Measurements from ENCODE around the gene MRPS35.

MRPS35 gene

DNA sequence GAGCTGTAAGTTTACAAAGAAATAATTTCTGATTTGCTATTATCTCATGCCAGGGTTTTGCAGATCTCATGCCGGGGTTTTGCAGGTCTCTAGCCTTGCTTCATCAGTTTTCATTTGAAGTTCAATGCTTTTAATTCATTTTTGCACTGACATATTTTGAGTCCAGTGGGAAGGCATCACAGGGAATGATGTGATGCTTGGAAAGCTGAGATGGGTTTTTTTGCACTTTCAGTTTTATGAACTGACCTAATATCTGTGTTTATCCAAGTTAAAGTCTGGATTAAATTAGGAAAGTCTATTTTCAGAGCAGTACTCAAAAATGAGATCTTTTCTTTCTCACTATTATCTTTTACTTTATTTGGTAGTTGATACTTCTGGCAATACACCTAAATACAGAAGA, 38.0 kb upstream of the MRPS35 start:
- TF ChIP-seq TCF12 (IDR thresholded peaks at IDR 0.05; ENCODE audit: low read depth) (no peak), ZBTB7A (IDR thresholded peaks at IDR 0.05; ENCODE audit: low read depth) (no peak), TAF1 (IDR thresholded peaks at IDR 0.05; ENCODE audit: low read depth) (no peak), NFIC (IDR thresholded peaks at IDR 0.05) (no peak), EP300 (IDR thresholded peaks at IDR 0.05; ENCODE audit: borderline replicate concordance) (no peak), EGR1 (IDR thresholded peaks at IDR 0.05) (no peak), YY1 (IDR thresholded peaks at IDR 0.05; ENCODE audit: low read depth) (no peak)
- TF ChIP-seq, protein P1, sequence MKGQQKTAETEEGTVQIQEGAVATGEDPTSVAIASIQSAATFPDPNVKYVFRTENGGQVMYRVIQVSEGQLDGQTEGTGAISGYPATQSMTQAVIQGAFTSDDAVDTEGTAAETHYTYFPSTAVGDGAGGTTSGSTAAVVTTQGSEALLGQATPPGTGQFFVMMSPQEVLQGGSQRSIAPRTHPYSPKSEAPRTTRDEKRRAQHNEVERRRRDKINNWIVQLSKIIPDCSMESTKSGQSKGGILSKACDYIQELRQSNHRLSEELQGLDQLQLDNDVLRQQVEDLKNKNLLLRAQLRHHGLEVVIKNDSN (IDR thresholded peaks at IDR 0.05) = no peak

DNA sequence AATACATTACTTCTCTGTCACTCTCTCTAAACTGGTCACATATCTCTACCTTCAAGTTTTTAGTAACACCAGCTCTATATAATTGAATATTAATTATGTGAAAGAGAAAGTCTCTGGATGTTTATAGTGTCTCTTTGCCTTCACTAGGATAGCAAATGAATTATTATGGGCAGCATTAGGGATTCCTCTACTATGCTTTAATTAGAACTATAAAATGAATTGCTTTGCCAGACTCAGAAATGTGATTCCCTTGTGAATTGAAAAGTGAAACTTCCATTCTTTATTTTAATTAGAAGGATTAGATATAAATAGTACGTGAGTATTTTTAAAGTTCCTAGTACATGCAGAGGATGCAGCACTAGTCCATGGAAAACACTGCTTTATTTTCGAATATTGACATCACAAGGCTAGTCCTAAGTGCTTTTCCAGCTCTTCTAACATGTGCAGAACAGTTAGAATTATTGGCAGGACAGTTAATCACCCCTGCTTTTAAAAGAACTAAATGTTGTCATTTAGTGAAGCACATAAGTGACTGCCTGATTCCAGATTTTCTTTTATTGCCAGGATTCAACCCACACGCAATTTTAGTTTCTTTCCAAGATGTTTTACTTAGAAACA, 37.4 kb upstream of the MRPS35 start:
- TF ChIP-seq RAD21 (IDR thresholded peaks at IDR 0.05; ENCODE audit: low read depth) = no peak
- TF ChIP-seq YY1 (IDR thresholded peaks at IDR 0.05; ENCODE audit: low read depth) = no peak
- TF ChIP-seq, protein P1 (IDR thresholded peaks at IDR 0.05) = no peak
- TF ChIP-seq TAF1 (IDR thresholded peaks at IDR 0.05; ENCODE audit: low read depth) = no peak
- TF ChIP-seq EGR1 (IDR thresholded peaks at IDR 0.05) = no peak
- TF ChIP-seq, protein P2, sequence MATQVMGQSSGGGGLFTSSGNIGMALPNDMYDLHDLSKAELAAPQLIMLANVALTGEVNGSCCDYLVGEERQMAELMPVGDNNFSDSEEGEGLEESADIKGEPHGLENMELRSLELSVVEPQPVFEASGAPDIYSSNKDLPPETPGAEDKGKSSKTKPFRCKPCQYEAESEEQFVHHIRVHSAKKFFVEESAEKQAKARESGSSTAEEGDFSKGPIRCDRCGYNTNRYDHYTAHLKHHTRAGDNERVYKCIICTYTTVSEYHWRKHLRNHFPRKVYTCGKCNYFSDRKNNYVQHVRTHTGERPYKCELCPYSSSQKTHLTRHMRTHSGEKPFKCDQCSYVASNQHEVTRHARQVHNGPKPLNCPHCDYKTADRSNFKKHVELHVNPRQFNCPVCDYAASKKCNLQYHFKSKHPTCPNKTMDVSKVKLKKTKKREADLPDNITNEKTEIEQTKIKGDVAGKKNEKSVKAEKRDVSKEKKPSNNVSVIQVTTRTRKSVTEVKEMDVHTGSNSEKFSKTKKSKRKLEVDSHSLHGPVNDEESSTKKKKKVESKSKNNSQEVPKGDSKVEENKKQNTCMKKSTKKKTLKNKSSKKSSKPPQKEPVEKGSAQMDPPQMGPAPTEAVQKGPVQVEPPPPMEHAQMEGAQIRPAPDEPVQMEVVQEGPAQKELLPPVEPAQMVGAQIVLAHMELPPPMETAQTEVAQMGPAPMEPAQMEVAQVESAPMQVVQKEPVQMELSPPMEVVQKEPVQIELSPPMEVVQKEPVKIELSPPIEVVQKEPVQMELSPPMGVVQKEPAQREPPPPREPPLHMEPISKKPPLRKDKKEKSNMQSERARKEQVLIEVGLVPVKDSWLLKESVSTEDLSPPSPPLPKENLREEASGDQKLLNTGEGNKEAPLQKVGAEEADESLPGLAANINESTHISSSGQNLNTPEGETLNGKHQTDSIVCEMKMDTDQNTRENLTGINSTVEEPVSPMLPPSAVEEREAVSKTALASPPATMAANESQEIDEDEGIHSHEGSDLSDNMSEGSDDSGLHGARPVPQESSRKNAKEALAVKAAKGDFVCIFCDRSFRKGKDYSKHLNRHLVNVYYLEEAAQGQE (IDR thresholded peaks at IDR 0.05; ENCODE audit: low read depth) = no peak
- TF ChIP-seq TEAD4 (IDR thresholded peaks at IDR 0.05) = no peak

DNA sequence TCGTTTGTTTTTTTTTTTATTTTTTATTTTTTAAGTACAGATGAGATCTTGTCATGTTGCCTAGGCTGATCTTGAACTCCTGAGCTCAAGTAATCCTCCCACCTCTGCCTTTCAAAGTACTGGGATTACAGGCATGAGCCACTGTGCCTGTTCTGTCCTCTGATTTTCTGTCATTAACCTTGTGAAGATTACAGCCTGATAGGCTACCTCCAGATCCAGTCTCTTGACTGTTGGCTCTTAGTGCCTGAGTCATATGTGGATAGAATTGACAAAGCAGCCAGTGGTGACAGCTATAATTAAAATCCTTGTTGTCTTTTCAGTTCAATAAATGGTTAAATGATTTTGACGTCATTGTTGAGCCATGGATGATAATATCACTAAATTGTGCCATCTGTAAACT, 35.6 kb upstream of the MRPS35 start:
- TF ChIP-seq CEBPB (IDR thresholded peaks at IDR 0.05) (no peak), RAD21 (IDR thresholded peaks at IDR 0.05; ENCODE audit: low read depth) (no peak)
- TF ChIP-seq, protein P1 (IDR thresholded peaks at IDR 0.05) = no peak
- TF ChIP-seq, protein P3, sequence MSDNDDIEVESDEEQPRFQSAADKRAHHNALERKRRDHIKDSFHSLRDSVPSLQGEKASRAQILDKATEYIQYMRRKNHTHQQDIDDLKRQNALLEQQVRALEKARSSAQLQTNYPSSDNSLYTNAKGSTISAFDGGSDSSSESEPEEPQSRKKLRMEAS (IDR thresholded peaks at IDR 0.05) = no peak

DNA sequence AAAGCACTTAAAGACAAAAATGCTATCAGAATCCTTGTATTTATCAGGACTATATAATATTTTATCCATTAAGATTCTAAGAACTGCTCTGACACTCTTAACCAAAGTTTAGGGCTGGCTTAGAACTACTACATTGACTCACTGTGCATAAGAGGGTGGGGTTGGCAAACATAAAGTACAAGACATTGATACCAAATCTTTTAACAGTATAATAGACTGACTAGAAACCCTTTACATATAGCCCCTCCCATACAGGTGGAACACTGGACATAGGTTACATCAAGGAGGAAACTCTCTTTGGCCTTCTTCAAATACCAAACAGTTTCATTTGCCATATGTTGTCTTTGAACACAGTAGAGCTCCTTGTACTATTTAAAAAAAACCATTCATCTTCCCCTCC, 30.0 kb upstream of the MRPS35 start:
- TF ChIP-seq ZBTB7A (IDR thresholded peaks at IDR 0.05; ENCODE audit: low read depth) = no peak
- no peak for TF ChIP-seq FOXM1 (IDR thresholded peaks at IDR 0.05; ENCODE audit: borderline replicate concordance, low read depth)
- no peak for TF ChIP-seq TAF1 (IDR thresholded peaks at IDR 0.05; ENCODE audit: low read depth)
- no peak for TF ChIP-seq TCF12 (IDR thresholded peaks at IDR 0.05; ENCODE audit: low read depth)
- TF ChIP-seq RAD21 (IDR thresholded peaks at IDR 0.05; ENCODE audit: low read depth) = no peak
- no peak for TF ChIP-seq EP300 (IDR thresholded peaks at IDR 0.05; ENCODE audit: borderline replicate concordance)
- TF ChIP-seq CEBPB (IDR thresholded peaks at IDR 0.05) = no peak

DNA sequence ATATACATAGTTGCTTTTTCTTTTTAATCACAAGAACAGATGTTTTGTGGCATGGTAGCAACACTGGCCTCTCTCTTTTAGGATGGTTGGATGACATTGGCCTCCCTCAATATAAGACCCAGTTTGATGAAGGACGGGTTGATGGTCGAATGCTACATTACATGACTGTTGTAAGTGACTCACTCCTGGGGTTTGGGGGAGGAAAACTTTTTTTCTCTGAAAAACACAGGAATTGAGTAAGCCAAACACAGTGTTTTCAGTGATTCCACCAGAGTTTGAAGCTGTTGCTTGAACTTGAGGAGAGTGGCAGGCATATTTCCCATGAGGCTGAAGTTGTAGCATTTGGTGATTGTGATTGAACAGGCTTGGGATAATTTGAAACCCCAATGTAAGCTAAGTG, 28.1 kb upstream of the MRPS35 start:
- TF ChIP-seq TCF12 (IDR thresholded peaks at IDR 0.05; ENCODE audit: low read depth) (no peak), NFIC (IDR thresholded peaks at IDR 0.05) (no peak), ZBTB7A (IDR thresholded peaks at IDR 0.05; ENCODE audit: low read depth) (no peak), YY1 (IDR thresholded peaks at IDR 0.05; ENCODE audit: low read depth) (no peak), CREB1 (IDR thresholded peaks at IDR 0.05; ENCODE audit: low read depth) (no peak), TAF1 (IDR thresholded peaks at IDR 0.05; ENCODE audit: low read depth) (no peak), RAD21 (IDR thresholded peaks at IDR 0.05; ENCODE audit: low read depth) (no peak), FOXM1 (IDR thresholded peaks at IDR 0.05; ENCODE audit: borderline replicate concordance, low read depth) (no peak), EGR1 (IDR thresholded peaks at IDR 0.05) (no peak), EP300 (IDR thresholded peaks at IDR 0.05; ENCODE audit: borderline replicate concordance) (no peak)
- TF ChIP-seq, protein P1 (IDR thresholded peaks at IDR 0.05) = no peak
- TF ChIP-seq, protein P3 (IDR thresholded peaks at IDR 0.05) = no peak
- TF ChIP-seq, protein P2 (IDR thresholded peaks at IDR 0.05; ENCODE audit: low read depth) = no peak
